Dermis microvascular lymphatic vessel endothelial cell (primary cell): ENCODE results near the gene CAMK1. TPM values are rescaled to one million over a fixed set of nuclear protein-coding genes. Genes with fewer than 3 reads are reported as not detected.
A peak's percentile ranks its signal among the peaks of the same experiment; 100 is the strongest.

Experiments used
- DNase-seq, 2 donors: peaks; one replicate each; pipeline versions ENCODE4 v3.0.0 to v3.0.0-alpha.2; 2010; ENCODE audit warnings: low read depth in 2 of 2
- total RNA-seq: library from RNA; depleted of rRNA; stranded (reverse); fragments of >200 nt; gene quantifications from 2 replicates; pipeline ENCODE4 v1.2.1, GENCODE V29; 2014

The CAMK1 gene
- total RNA-seq, 1 donor from 2014 or later, result 33.1 TPM

DNA sequence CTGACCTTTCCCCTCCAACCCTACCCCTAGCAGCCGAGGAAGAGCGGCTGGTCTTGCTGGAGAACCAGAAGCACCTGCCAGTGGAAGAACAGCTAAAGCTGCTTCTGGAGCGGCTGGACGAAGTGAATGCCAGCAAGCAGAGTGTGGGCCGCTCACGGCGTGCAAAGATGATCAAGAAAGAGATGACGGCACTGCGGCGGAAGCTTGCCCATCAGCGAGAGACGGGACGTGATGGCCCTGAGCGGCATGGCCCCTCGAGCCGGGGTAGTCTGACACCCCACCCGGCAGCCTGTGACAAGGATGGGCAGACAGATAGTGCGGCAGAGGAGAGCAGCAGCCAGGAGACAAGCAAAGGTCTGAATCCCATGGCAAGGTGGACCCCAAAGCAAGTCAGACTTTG, 26.2 kb downstream of the CAMK1 start:
- DNase-seq, result no peak

DNA sequence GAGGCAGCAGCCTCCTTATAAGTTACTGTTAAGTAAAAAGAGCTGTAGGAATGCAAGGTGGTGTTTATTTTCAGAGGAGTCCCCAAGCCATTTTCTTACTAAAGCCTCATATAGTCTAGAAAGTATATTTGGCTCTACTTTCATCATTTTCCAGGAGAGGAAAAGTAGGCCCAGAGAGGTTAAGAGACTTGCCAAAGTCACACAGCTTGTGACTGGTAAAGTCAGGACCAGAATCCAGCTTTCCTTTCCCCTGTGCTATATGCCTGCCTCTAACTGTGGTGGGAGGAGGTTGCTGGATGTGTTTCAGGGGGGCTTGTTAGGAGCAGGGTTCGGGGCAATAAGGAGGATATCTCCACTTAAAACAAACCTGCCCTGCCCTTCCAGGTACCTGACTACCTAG, 27.2 kb downstream of the CAMK1 start:
- DNase-seq, result no peak

DNA sequence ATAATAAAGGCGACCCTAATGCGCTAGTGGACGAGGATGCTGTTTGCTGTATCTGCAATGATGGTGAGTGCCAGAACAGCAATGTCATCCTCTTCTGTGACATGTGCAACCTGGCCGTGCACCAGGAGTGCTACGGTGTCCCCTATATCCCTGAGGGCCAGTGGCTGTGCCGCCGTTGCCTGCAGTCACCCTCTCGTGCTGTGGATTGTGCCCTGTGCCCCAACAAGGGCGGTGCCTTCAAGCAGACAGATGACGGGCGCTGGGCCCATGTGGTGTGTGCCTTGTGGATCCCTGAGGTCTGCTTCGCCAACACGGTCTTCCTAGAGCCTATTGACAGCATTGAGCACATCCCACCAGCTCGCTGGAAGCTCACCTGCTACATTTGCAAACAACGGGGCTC, 30.6 kb downstream of the CAMK1 start:
- DNase-seq, result no peak

DNA sequence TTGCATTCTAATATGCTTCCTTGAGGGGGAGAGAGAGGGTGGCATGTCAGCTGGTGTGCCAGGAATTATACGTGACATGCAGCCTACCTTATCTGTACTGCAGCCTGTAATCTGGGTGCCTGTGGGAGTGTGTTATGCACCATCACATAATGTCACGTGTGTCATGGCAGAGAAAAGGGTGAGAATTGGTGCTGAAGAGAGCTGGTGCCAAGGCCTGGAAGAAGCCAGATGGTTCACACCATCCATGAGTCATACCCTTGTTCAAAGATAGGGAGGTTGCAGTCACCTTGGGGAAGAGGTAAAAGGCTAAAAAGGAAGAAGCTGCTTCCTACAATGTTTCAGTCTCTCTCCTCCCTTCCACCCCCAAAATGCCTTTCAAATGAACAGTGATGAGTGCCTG, 32.9 kb downstream of the CAMK1 start:
- no peak for DNase-seq

DNA sequence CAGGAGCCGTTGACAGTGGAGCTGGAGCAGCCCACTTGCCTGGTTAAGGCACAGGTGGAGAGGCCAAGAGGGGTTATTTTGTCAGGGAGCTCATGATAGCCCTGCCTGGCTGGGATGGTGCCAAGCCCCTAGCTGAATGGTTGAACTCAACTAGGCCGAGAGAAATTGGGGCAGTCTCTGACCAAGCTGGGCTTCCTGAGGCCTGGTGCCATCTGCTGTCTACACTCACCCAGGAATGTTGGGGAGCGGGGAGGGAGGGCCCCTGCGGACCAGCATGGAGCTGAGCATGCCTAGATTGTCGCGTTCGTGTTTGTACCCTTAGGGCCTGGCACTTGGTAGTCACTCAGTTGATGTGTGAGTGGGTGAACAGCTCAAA, 37.0 kb downstream of the CAMK1 start:
- peak in 1 of 2 donors; percentile 20 for DNase-seq

DNA sequence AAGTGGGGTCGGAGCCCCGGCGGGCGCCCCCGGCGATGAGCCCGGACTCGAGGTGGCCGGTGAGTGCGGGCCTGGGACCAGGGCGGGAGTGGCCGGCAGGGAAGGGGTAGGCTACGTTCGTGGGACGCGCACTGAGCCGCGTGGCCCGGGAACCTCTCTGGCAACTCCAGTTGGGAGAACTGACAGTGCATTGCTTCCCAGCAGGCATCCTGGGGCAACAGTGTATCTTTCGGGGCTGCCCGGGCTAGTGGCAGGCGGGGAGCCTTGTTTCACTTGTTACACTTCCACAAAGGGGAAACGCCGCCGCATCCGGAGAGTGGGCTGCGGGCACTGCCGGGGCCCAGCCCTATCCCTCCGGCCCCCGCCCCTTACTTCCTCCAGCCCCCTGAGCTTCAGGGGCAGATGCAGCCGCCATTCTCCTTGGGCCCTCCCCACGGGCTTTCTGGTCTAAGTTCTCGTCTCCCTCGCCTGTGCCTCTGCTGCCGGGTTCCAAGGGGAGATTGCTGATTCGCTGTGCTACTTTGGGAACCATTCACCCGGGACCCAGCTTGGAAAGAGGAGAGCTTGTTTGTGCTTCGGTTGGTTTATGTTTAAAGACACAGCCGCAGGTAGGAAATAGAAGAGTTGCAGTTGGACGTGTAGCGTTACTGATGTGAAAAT, 37.5 kb downstream of the CAMK1 start:
- peak in 1 of 2 donors; percentile 34 for DNase-seq

DNA sequence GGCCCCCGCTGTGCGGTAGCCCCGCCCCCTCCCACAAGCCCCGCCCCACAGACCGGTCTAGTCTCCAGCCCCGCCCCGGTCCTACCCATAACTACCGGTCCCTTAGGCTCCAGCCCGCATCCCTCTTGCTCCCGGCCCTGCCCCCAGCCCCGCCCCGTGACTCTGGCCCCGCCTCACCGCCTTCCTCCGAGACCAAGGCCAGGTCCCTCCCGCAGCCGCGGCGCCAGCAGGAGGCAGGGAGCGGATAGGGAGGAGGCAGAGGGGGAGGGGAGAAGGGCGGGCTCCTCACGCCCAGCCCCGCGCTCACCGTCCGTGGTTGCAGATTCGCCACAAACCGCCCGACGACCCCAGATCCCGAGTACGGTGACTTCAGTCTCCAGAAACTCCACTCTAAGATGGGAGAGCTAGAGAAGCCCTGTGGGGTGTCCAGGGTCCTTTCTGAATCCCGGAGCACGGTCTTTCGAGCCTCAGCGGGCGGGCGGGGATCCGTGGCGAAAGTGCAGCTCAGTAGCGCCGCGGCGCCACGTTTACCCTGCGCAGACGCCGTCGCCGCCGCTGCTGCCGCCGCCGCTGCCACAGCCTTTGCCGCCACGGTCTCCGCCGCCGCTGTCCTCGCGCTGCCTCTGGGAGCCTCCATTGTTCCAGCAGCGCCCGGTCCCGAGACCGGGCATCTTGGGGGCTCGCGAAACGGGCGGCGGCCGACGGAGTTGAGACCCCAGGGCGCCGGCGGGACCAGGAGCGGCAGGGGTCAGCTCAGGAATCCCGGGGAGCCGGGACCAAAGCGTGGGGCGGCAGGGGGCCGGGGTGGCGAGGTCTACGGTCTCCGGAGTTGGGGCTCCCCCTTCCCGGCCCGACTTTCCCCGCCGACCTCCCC, 38.3 kb downstream of the CAMK1 start, which contains the start of gene BRPF1:
BRPF1 (plus strand) TSS at position 530 of the 874 bp plus-strand sequence. CDS start 2,406 bp downstream, outside the sequence.
- DNase-seq, result peak; percentile 96 to 99

DNA sequence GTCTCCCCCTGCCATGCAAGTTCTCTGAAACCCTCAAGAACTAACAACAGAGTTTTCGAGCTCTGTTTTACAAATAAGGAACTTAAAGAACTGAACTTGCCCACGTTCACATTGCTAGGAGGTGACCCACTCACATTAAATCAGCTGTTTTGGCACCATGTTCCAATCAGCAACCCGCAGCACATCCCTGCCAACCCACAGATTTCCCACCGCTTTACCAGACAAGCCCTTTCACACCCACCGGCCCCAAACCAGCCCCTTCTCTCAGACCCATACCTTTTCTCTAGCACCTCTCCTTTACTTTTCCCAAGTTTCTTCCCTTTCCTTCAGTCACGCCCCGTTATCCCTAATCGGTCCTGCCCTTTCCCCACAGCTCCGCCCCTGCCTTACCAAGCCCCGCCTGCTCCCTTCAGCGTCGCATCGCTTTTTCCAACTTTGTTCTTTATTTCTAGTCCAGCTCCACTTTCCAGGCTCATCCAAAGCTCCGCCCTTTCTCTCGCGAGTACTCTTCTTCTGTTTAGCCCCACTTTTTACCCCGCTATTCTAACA, 39.0 kb downstream of the CAMK1 start:
- no peak for DNase-seq

DNA sequence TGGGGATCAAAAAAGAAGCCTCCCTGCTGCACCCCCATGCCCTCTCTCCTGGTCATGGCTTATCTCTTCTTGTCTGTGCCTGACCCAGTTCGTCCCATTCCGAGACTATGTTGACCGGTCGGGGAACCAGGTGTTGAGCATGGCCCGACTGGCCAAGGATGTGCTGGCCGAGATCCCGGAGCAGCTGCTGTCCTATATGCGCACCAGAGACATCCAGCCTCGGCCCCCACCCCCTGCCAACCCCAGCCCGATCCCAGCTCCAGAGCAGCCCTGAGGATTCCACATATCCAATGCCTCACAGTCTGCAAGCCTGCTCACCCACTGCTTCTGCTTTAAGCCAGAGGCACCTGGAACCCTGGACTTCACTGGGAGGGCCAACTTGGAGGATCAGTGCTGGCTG, 40.3 kb downstream of the CAMK1 start:
- DNase-seq, result no peak

DNA sequence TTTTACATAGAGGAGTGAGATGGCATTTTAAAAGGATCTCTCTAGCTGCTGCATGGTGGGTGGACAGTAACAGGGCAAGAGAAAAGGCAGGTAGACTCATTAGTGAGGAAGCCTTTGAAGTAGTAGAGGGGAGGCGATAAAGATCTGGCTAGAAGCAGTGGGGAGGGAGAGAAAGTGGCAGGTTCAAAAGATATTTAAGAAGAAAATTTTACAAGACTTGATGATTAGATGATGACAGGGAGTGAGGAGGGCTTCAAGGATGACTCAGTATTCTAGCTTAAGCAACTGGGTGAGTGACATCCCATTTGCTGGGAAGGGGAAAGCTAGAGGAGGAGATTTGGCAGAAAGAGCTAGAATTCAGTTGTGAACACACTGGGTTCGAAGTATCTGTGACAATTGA, 42.0 kb downstream of the CAMK1 start:
- no peak for DNase-seq

DNA sequence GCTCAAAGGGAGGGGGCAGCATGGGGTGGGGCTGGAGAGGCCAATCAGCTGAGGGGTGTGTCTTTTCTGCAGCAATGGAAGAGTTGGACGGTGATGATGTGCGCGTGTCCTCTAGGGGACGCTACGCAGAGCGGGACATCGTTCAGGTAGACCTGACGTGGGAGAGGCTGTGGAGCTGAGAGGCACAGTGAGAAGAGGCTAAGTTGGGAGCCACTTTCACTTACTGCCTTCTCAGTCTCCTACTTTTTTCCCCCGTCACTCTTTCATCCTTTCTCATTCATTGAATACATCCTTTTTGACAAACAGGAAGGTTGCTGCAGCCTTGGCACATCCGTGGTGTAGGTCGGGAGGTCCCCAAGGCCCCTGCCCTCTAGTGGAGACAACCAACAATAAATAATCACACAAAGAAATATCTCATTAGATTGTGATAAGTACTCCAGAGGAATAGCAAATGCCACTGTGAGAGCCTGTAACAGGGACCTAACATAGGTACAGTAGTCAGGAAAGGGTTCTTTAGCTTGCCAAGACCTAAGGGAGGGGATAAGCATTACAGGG, 42.6 kb downstream of the CAMK1 start:
- no peak for DNase-seq

DNA sequence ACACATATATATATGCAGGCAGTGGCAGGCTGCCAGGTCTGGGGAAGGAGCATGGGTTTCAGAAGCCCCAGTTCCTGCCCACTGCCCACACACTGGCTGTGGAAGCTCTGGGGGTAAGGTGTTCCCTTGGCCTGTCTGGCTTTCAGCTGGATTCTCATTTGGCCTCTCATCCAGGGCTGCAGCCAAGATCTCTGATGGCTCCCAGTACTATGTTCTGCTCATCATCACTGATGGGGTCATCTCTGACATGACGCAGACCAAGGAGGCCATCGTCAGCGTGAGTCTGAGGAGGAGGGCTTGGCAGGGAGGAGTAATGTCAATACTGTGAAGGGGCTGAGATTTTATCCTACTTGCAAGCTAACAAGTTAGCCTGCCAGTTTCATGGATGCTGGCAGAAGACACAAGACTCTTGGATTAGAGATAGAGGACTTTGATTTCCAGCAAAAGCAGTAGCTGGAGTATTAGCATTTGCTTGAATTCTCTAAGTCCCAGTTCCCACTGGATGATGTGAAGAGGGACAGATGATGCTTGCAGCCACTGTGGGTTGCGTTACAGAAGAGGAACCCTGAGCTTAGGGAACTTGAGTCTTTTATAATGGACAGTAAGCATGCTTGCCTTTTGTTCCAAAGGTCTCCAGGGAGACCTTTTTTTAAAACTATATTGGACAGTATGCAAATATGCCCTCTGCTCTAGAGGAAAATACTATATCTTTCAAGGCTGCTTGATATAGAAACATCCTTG, 43.8 kb downstream of the CAMK1 start:
- DNase-seq, result no peak

DNA sequence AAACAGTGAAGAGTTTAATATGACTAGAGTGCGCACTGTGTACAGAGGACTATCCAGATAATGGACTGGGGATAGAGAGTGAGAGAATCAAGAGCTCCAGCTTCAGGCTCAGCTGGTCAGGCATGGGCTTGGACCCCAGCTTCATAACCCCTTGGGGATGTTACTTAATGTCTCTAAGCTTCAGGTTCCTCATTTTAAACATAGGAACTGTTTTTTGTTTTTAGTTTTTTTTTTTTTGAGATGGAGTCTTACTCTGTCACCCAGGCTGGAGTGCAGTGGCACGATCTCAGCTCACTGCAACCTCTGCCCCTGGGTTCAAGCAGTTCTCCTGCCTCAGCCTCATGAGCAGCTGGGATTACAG, 48.1 kb downstream of the CAMK1 start:
- no peak for DNase-seq

DNA sequence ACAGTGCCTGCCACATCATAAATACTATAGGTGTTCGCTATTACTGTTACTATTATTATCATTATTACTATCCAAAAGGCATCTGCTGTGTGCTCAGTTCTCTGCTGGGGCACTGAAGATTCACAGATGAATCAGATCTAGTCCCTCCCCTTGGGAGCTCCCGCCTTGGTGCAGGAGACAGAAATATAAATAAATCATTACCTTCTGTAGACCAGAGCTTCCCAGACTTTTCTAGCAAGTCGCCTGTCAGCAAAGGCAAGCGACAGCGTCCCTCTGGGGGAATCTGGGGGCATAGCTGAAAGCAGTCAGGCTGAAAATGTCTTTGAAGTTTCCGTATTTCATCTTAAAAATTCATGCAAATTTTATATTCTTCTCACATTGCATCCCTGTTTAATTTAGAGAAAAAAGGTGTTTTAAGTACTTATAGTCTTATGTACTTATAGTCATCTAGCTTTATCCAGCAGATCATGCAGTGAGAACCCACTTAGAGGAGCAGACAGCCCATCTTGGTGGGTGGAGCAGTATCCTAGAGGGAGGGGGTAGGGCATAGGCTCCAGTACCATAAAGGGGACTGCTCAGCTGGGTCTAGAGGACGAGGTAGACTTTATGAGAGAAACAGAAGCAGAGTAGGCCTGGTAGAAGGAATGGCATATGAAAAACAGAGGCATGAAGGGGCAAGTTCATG, 48.6 kb downstream of the CAMK1 start:
- DNase-seq, result no peak

DNA sequence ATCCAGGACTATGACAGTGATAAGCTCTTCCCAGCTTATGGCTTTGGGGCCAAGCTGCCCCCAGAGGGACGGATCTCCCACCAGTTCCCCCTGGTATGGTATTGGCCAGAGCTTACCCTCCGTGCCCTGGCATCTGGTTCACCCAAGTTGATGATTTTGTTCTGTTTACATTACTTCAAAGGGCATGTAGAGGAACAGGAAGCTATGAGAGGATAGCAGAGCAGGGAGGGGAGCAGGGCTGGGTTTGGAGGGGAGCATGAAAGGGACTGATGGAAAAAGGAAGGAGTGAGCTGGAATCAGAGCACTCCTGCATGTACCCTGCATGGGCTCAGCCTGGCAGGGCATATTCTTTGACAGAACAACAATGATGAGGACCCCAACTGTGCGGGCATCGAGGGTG, 51.6 kb downstream of the CAMK1 start:
- no peak for DNase-seq

DNA sequence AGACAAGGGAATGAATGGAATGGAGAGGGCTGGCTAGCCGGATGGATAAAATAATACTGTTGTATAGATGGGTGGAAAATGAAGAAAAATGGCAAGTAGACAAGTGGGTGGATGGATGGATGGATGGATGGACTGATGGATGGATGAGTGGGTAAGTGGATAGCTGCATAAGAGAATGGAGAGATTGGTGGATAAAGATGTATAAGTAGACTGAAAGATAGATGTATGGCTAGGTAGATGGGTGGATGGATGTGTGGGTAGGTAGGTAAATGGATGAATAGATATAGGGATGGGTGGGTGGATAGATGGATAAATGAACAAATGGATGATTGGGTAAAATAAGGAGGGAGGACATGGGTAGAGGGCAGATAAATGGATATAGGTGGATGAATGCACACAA, 52.2 kb downstream of the CAMK1 start:
- no peak for DNase-seq

DNA sequence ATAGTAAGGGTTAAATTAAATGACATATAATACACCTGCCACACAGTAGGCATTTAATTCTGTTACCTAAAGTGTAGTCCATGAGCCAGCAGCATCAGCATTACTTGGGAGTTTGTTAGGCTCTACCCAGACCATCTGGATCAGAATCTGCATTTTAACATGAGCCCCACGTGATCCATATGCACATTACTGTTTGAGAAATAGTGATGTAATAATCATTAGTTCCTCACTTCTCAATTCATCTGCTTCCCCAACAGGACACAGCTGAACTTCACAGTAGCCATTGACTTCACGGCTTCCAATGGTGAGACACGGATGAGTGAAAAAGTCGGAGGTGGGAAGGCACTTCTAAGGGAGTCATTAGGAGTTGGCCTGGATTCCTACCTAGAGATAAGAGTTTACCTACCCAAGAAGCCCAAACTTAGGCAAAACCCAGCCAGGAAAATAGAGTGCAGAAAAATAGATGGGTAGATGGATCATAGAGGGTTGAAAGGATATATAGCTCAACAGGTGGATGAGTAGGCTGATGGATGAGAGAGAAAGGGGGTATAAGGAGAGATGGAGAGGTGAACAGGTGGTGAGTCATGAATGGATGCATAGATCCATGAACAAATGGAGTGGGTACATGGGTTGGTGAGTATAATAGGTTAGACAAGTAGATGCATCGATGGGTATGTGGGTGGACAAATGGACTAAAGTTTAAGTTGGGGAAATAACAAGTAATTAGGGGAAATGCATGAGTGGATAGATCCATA, 52.8 kb downstream of the CAMK1 start:
- DNase-seq, result no peak

DNA sequence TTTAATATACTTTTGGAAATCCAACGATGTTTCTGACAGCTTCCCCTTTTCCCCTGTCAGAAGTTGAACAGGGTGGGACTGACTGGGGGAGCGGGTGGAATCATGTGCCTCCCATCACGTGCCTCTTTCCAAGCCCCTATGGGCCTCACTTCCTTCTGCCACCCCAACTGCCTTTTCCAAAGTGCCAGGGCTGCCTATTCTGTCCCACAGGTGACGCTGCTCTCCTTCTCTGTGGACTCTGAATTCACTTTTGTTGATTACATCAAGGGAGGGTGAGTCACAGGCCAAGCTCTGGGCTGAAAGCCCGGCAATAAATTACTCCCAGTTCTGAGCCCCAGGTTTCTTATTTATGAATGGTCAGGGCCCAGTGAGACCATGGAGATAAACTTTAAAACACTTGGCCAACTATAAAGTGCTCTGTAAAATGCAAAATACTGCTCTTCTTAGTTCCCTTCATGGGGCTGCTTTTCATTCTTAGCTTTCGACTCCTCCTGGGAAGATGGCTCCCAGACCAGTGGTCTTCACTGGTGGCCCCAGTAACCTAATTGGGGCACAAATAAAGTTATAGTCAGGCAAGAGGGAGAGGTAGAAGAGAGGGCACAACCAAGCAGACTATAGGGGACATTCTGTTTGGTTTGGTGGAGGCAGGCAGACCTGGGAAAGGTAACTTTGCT, 53.8 kb downstream of the CAMK1 start:
- peak; percentile 68 to 89 for DNase-seq

DNA sequence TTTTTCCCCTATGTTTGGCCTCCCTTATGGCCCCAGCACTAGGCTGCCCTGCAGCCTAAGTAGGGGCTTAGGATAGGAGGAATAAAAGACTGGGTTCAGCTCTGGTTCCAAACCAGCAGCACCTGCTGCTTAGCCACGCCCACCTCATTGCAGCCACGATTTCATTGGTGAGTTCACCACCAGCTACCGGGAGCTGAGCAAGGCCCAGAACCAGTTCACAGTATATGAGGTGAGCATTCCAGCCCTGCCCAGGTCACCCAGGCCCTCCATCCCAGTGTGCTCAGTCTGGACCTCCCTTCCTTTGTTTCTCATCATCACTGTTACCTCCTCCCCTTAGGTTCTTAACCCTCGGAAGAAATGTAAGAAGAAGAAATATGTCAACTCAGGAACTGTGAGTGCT, 54.6 kb downstream of the CAMK1 start:
- DNase-seq, result no peak

DNA sequence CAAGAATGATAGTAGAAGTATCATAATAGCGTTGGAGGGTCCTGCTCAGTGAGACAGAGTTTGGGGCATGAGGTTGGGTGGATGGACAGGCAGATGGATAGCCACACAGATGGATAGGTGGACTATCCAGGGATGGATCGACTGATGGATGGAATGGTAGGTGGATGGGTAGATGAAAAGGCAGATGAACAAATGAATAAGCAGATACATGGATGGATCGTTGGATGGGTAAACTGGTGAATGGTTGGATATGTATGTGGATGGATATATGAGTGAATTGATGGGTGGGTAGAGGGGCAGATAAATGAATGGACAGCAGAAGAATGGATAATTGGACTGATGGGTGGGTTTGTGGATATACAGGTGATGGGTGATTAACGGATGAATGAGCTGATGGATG, 56.6 kb downstream of the CAMK1 start:
- no peak for DNase-seq
